OCI-LY7 (cell line): ENCODE data around the gene SIPA1L3. TPM values are rescaled to one million over a fixed set of nuclear protein-coding genes. Genes with fewer than 3 reads are reported as not detected.

Experiments
- BruUV-seq: library from RNA; stranded (reverse); fragments of 400-500 nt; replicated peaks from 2 replicates; lab custom pipeline; 2021; lab: Mats Ljungman, UMichigan
- CTCF ChIA-PET: fragments of 300-600 bp; sonication (Branson Sonifier 250); formaldehyde crosslinking; loops from one replicate; lab custom pipeline; 2022; ENCODE audit warnings: antibody characterized with exemption; ENCODE audit not compliant: unreplicated experiment; lab: Charles Lee
- POLR2A ChIA-PET: fragments of 300-600 bp; sonication (Branson Sonifier 250); formaldehyde crosslinking; loops from one replicate; lab custom pipeline; 2022; ENCODE audit warnings: antibody characterized with exemption; lab: Charles Lee
- DNase-seq: peaks from one replicate; pipeline ENCODE4 v3.0.0-alpha.2; 2015; ENCODE audit warnings: low spot score
- H2AFZ ChIP-seq: fragments of 200-600 bp; sonication (generic), shearing (Covaris generic); 2 replicates; pipeline ENCODE4 v1.6.1; 2014; ENCODE audit warnings: mild to moderate bottlenecking, antibody characterized with exemption, low read length, moderate library complexity
- H3K27ac ChIP-seq: fragments of 200-600 bp; sonication (generic); 2 replicates; pipeline ENCODE4 v1.5.1; 2014; ENCODE audit warnings: mixed run types, low read depth, mild to moderate bottlenecking, moderate library complexity, low read length, inconsistent platforms; ENCODE audit not compliant: poor library complexity, severe bottlenecking
- H3K36me3 ChIP-seq: fragments of 200-600 bp; sonication (generic); 2 replicates; pipeline ENCODE4 v1.6.1; 2014; ENCODE audit warnings: mild to moderate bottlenecking, antibody characterized with exemption, low read length, moderate library complexity, mixed read lengths; ENCODE audit not compliant: insufficient read depth
- H3K4me1 ChIP-seq: fragments of 200-600 bp; sonication (generic); 2 replicates; pipeline ENCODE4 v1.5.1; 2014; ENCODE audit warnings: mild to moderate bottlenecking, low read length; ENCODE audit not compliant: insufficient read depth, poor library complexity, severe bottlenecking
- H3K4me2 ChIP-seq: fragments of 200-600 bp; sonication (generic); 2 replicates; pipeline ENCODE4 v1.6.1; 2014; ENCODE audit warnings: mild to moderate bottlenecking, low read length
- H3K4me3 ChIP-seq: fragments of 200-600 bp; sonication (generic); 2 replicates; pipeline ENCODE4 v1.5.1; 2014; ENCODE audit warnings: mild to moderate bottlenecking, low read depth, low read length; ENCODE audit not compliant: poor library complexity, severe bottlenecking
- H3K79me2 ChIP-seq: fragments of 200-600 bp; sonication (generic); 2 replicates; pipeline ENCODE4 v1.6.1; 2016; ENCODE audit warnings: low read depth, mild to moderate bottlenecking, low read length, moderate library complexity, mixed read lengths; ENCODE audit not compliant: insufficient read depth
- H3K9me2 ChIP-seq: fragments of 200-600 bp; sonication (generic); 2 replicates; pipeline ENCODE4 v1.6.1; 2016; ENCODE audit warnings: mild to moderate bottlenecking, low read length, mixed read lengths; ENCODE audit not compliant: insufficient read depth
- H3K9me3 ChIP-seq: fragments of 200-600 bp; sonication (generic); 2 replicates; pipeline ENCODE4 v1.6.1; 2014; ENCODE audit warnings: mild to moderate bottlenecking, mixed run types, low read length, mixed read lengths
- H4K20me1 ChIP-seq: fragments of 200-600 bp; sonication (generic); 2 replicates; pipeline ENCODE4 v1.6.1; 2014; ENCODE audit warnings: mild to moderate bottlenecking, antibody characterized with exemption, low read length, moderate library complexity, mixed read lengths; ENCODE audit not compliant: insufficient read depth
- CTCF ChIP-seq: fragments of 200-600 bp; sonication (generic); conservative IDR thresholded peaks from 2 replicates; pipeline ENCODE4 v1.5.1; 2014; ENCODE audit warnings: mild to moderate bottlenecking, antibody characterized with exemption, low read length, moderate library complexity, mixed read lengths
- EZH2phosphoT487 ChIP-seq: fragments of 200-600 bp; sonication (generic); IDR thresholded peaks from 2 replicates; pipeline ENCODE4 v1.6.1; 2018; ENCODE audit warnings: low read depth, borderline replicate concordance, mild to moderate bottlenecking, mixed run types, antibody characterized with exemption, low read length, moderate library complexity, mixed read lengths
- intact Hi-C: fragments of 100-400 bp; cut with micrococcal nuclease; formaldehyde crosslinking; loops from one replicate; pipeline ENCODE4 v1.10.0; 2022; ENCODE audit not compliant: unreplicated experiment
- total RNA-seq, 2 experiments: library from RNA; depleted of rRNA in 1 of 2; stranded (reverse); fragments of >200 nt in 1 of 2; shearing (Covaris generic) in 1 of 2; gene quantifications; 2 replicates each; pipeline ENCODE4 v1.2.3, GENCODE V29; 2014 to 2022

Gene SIPA1L3
- total RNA-seq, 2 experiments from 2014 or later: 21.2 to 84.4 TPM

- ChIA-PET CTCF (no interaction called here), POLR2A (no interaction called here)
- Histone ChIP-seq H3K79me2 (no peaks in the 10 kb centered on the region), H3K4me1 (no peaks in the 10 kb centered on the region), H4K20me1 (no peaks in the 10 kb centered on the region), H3K9me2 (no peaks in the 10 kb centered on the region), H2AFZ (no peak overlapping the region), H3K9me3 (no peaks in the 10 kb centered on the region), H3K36me3 (no peaks in the 10 kb centered on the region), H3K27ac (no peak overlapping the region), H3K4me2 (no peak overlapping the region), H3K4me3 (no peak overlapping the region)
- no TSS peak for BruUV-seq
- TF ChIP-seq CTCF (no peak), EZH2phosphoT487 (no peak)
- intact Hi-C loops: no loop called here
- no peak for DNase-seq
These were observed 32.2 kb upstream of the SIPA1L3 start for GRCh38 chr19:37874784-37875183.

- Histone ChIP-seq H3K4me1 (no peaks in the 10 kb centered on the region), H3K9me2 (no peaks in the 10 kb centered on the region), H2AFZ (no peak overlapping the region), H3K9me3 (no peaks in the 10 kb centered on the region), H3K36me3 (no peaks in the 10 kb centered on the region), H3K79me2 (no peaks in the 10 kb centered on the region), H4K20me1 (no peaks in the 10 kb centered on the region), H3K4me2 (no peak overlapping the region), H3K27ac (no peak overlapping the region), H3K4me3 (no peak overlapping the region)
- intact Hi-C loops: no loop called here
- ChIA-PET CTCF (no interaction called here), POLR2A (no interaction called here)
- BruUV-seq: no TSS peak
- TF ChIP-seq EZH2phosphoT487: no peak
- TF ChIP-seq CTCF: no peak
- no peak for DNase-seq
These were observed 31.0 kb upstream of the SIPA1L3 start for GRCh38 chr19:37876032-37876431.

- Histone ChIP-seq H3K27ac (no peak overlapping the region), H3K9me2 (no peaks in the 10 kb centered on the region), H3K4me3 (no peak overlapping the region), H3K36me3 (no peaks in the 10 kb centered on the region), H2AFZ (no peak overlapping the region), H4K20me1 (no peaks in the 10 kb centered on the region), H3K9me3 (no peaks in the 10 kb centered on the region), H3K4me2 (no peak overlapping the region), H3K4me1 (no peaks in the 10 kb centered on the region), H3K79me2 (no peaks in the 10 kb centered on the region)
- no peak for DNase-seq
- ChIA-PET CTCF (no interaction called here), POLR2A (no interaction called here)
- TF ChIP-seq EZH2phosphoT487 (no peak), CTCF (no peak)
- BruUV-seq: no TSS peak
- intact Hi-C loops: no loop called here
These were observed 29.9 kb upstream of the SIPA1L3 start for GRCh38 chr19:37877147-37877546.
